HepG2 (cell line): Measurements from ENCODE around the gene EIF4ENIF1. TPM values are rescaled to one million over a fixed set of nuclear protein-coding genes. Genes with fewer than 3 reads are reported as not detected.

Source experiments
- AGO1 ChIP-seq: fragments of 200-400 bp; formaldehyde crosslinking; IDR thresholded peaks from 2 replicates; pipeline ENCODE4 v1.6.1; 2017; ENCODE audit warnings: mild to moderate bottlenecking, low read depth, low read length, moderate library complexity; ENCODE audit not compliant: poor library complexity, severe bottlenecking
- AKNA ChIP-seq: sonication (generic); formaldehyde crosslinking; IDR thresholded peaks from 2 replicates; pipeline ENCODE4 v1.4.0; 2020; ENCODE audit warnings: missing genetic modification reagents, borderline replicate concordance
- CHCHD3 ChIP-seq: sonication (generic); formaldehyde crosslinking; IDR thresholded peaks from 2 replicates; pipeline ENCODE4 v1.8.0; 2022; ENCODE audit warnings: mild to moderate bottlenecking, missing genetic modification reagents, moderate library complexity
- EHMT2 ChIP-seq: fragments of 200-600 bp; sonication (generic); IDR thresholded peaks from 2 replicates; pipeline ENCODE4 v1.7.0; 2017; ENCODE audit warnings: antibody characterized with exemption, low read depth, low read length, borderline replicate concordance
- FOXP1 ChIP-seq, 2 experiments: fragments of 450-650 bp in 1 of 2; IDR thresholded peaks; 2 replicates each; pipeline ENCODE4 v1.6.1; 2017 to 2018; ENCODE audit warnings: antibody characterized with exemption in 1 of 2
- GLI4 ChIP-seq: sonication (generic); formaldehyde crosslinking; IDR thresholded peaks from 2 replicates; pipeline ENCODE4 v1.5.1; 2020; ENCODE audit warnings: missing genetic modification reagents, mild to moderate bottlenecking, moderate library complexity, borderline replicate concordance
- KLF16 ChIP-seq, 2 experiments: sonication (generic) in 1 of 2; formaldehyde crosslinking in 1 of 2; IDR thresholded peaks; 2 replicates each; pipeline versions ENCODE4 v1.6.1 to v1.8.0; 2016 to 2023; ENCODE audit warnings: missing genetic modification reagents in 2 of 2, missing compliant biosample characterization in 1 of 2
- KLF6 ChIP-seq: IDR thresholded peaks from 2 replicates; pipeline ENCODE4 v1.8.0; 2016; ENCODE audit warnings: missing biosample characterization, missing genetic modification reagents
- KMT2B ChIP-seq: IDR thresholded peaks from 2 replicates; pipeline ENCODE4 v1.6.1; 2016; ENCODE audit warnings: missing genetic modification reagents, missing compliant biosample characterization
- MLX ChIP-seq: IDR thresholded peaks from 2 replicates; pipeline ENCODE4 v1.6.1; 2016
- RNF219 ChIP-seq: sonication (generic); formaldehyde crosslinking; IDR thresholded peaks from 2 replicates; pipeline ENCODE4 v1.5.0; 2020; ENCODE audit warnings: mild to moderate bottlenecking, missing genetic modification reagents
- RORA ChIP-seq: sonication (generic); formaldehyde crosslinking; IDR thresholded peaks from 2 replicates; pipeline ENCODE4 v1.5.0; 2020; ENCODE audit warnings: mild to moderate bottlenecking, missing genetic modification reagents, moderate library complexity
- SNAPC2 ChIP-seq: sonication (generic); formaldehyde crosslinking; IDR thresholded peaks from 2 replicates; pipeline ENCODE4 v1.8.1; 2022; ENCODE audit warnings: mild to moderate bottlenecking, missing genetic modification reagents
- TBX2 ChIP-seq: sonication (generic); formaldehyde crosslinking; IDR thresholded peaks from 2 replicates; pipeline ENCODE4 v1.5.0; 2020; ENCODE audit warnings: missing genetic modification reagents, mild to moderate bottlenecking, borderline replicate concordance
- TGIF2 ChIP-seq: IDR thresholded peaks from 2 replicates; pipeline ENCODE4 v1.6.1; 2016; ENCODE audit warnings: control low read depth, missing compliant biosample characterization
- TMF1 ChIP-seq: sonication (generic); formaldehyde crosslinking; IDR thresholded peaks from 2 replicates; pipeline ENCODE4 v1.8.1; 2022; ENCODE audit warnings: low read depth, missing genetic modification reagents
- ZBTB3 ChIP-seq: sonication (generic); formaldehyde crosslinking; IDR thresholded peaks from 2 replicates; pipeline ENCODE4 v1.4.0; 2020; ENCODE audit warnings: low read depth, mild to moderate bottlenecking, moderate library complexity, missing genetic modification reagents, borderline replicate concordance
- ZBTB8A ChIP-seq: sonication (generic); formaldehyde crosslinking; IDR thresholded peaks from 2 replicates; pipeline ENCODE4 v1.4.0; 2020; ENCODE audit warnings: mild to moderate bottlenecking, low read depth, missing genetic modification reagents, borderline replicate concordance
- ZNF124 ChIP-seq: sonication (generic); formaldehyde crosslinking; IDR thresholded peaks from 2 replicates; pipeline ENCODE4 v1.4.0; 2020; ENCODE audit warnings: missing genetic modification reagents
- ZNF331 ChIP-seq: sonication (generic); formaldehyde crosslinking; IDR thresholded peaks from 2 replicates; pipeline ENCODE4 v1.4.0; 2020; ENCODE audit warnings: missing genetic modification reagents
- ZNF335 ChIP-seq: sonication (generic); formaldehyde crosslinking; IDR thresholded peaks from 2 replicates; pipeline ENCODE4 v1.4.0; 2020; ENCODE audit warnings: missing genetic modification reagents
- ZNF605 ChIP-seq: sonication (generic); formaldehyde crosslinking; IDR thresholded peaks from 2 replicates; pipeline ENCODE4 v1.8.0; 2022; ENCODE audit warnings: mild to moderate bottlenecking, missing genetic modification reagents
- ZNF766 ChIP-seq: sonication (generic); formaldehyde crosslinking; IDR thresholded peaks from 2 replicates; pipeline ENCODE4 v1.5.0; 2020; ENCODE audit warnings: missing genetic modification reagents, borderline replicate concordance
- ZNF773 ChIP-seq: sonication (generic); formaldehyde crosslinking; IDR thresholded peaks from 2 replicates; pipeline ENCODE4 v1.4.0; 2020; ENCODE audit warnings: missing genetic modification reagents, borderline replicate concordance
- polyA plus RNA-seq, 8 experiments: library from polyadenylated mRNA; depleted of rRNA in 3 of 8; stranded (reverse) in 7 of 8; unstranded in 1 of 8; fragments of >200 nt; fragmentation: Illumina TruSeq in 4 of 8; extraction: Trizol in 4 of 8; gene quantifications; 2 replicates each; pipeline versions ENCODE4 v1.2.1 to v1.2.3, GENCODE V29; 2011 to 2016; ENCODE audit warnings: low read depth in 4 of 8, missing spikeins in 1 of 8, mixed read lengths in 1 of 8; ENCODE audit not compliant: insufficient read depth in 1 of 8
- total RNA-seq, 5 experiments: library from RNA; depleted of rRNA; stranded (reverse); fragments of >200 nt; fragmentation: Illumina TruSeq; extraction: Trizol; gene quantifications; 2 replicates each; pipeline ENCODE4 v1.2.3, GENCODE V29; 2016; ENCODE audit warnings: low read depth in 1 of 5

Gene EIF4ENIF1
- total and polyA plus RNA-seq, 2 of the 13 experiments (the other 11 are each of a cell fraction or from before 2014, with no cell fraction given) = 11.9 to 12.3 TPM

- TF ChIP-seq KMT2B (CRISPR knock-in tag) = no peak
- TF ChIP-seq SNAPC2 (CRISPR knock-in tag) = no peak
- TF ChIP-seq ZNF331 = no peak
- no peak for TF ChIP-seq KLF16 (CRISPR knock-in tag; IDR thresholded peaks at IDR 0.05)
- TF ChIP-seq TBX2 (CRISPR knock-in tag) = no peak
- TF ChIP-seq ZNF605 (CRISPR knock-in tag) = no peak
- no peak for TF ChIP-seq KLF6 (CRISPR knock-in tag)
- TF ChIP-seq TGIF2 (CRISPR knock-in tag) = no peak
- TF ChIP-seq AKNA = no peak
- TF ChIP-seq ZNF773 (CRISPR knock-in tag) = no peak
- TF ChIP-seq RNF219 (CRISPR knock-in tag) = no peak
- no peak for TF ChIP-seq FOXP1 (IDR thresholded peaks at IDR 0.05)
- TF ChIP-seq FOXP1 (CRISPR knock-in tag; IDR thresholded peaks at IDR 0.05) = no peak
- no peak for TF ChIP-seq ZNF335
- no peak for TF ChIP-seq MLX
- TF ChIP-seq RORA (CRISPR knock-in tag) = no peak
- no peak for TF ChIP-seq ZNF124 (CRISPR knock-in tag)
- TF ChIP-seq ZNF766 (CRISPR knock-in tag) = no peak
- no peak for TF ChIP-seq AGO1
- TF ChIP-seq CHCHD3 (CRISPR knock-in tag) = no peak
- TF ChIP-seq EHMT2 = no peak
- TF ChIP-seq ZBTB3 (CRISPR knock-in tag) = no peak
- no peak for TF ChIP-seq GLI4 (CRISPR knock-in tag)
- TF ChIP-seq ZBTB8A = no peak
- no peak for TF ChIP-seq TMF1 (CRISPR knock-in tag)
These were observed 539 bp downstream of the EIF4ENIF1 start (continued) for GRCh38 chr22:31488988-31489617.
